Activated CD8-positive, alpha-beta memory T cell treated with anti-CD3 and anti-CD28 coated beads for 48 hours (primary cell): ENCODE data around the gene IFI30.

Experiments used
- DNase-seq, 3 experiments: peaks; one replicate each; pipeline ENCODE4 v3.0.0-alpha.2; 2020; ENCODE audit warnings: low read depth in 2 of 3, low spot score in 2 of 3

IFI30 gene

GRCh38 chr19:18170714-18171255, 2.8 kb upstream of the IFI30 start:
- no peak for DNase-seq

- no peak for DNase-seq
Measured at GRCh38 chr19:18171605-18172327, 1.8 kb upstream of the IFI30 start.

DNA sequence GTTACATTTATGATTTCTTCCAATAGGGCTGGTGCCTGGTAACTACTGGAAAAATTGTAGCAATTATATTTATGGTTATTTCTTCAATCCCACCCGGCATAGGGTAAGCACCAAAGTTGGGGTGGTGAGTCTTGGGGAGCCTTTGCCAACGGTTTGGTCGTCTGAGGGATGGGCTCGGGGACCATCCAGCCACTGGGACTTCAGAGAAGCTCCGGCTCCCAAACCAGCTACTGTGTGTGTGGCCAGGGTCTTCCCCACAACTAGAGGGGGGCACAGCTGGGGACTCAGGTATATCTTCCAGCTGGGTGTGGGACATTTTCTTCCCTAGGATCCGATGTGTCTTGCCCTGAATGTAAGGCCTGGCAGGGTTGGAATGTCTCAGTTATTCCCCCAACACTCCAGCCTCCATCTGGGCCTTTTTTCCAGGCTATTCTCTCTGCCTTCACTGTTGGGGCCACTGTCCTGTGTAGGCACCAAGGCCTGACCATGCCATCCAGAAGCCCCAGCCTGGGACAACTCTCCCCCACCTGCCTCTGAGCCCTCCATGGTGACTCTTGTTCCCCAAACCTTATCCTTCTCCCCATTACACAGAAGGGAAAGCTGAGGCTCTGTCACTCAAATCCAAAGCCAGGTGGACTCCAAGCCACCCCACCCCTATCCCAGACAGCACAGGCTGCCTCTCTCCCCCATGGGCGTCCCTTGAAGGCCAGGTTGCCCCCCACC, 1.1 kb upstream of the IFI30 start:
- no peak for DNase-seq

DNA sequence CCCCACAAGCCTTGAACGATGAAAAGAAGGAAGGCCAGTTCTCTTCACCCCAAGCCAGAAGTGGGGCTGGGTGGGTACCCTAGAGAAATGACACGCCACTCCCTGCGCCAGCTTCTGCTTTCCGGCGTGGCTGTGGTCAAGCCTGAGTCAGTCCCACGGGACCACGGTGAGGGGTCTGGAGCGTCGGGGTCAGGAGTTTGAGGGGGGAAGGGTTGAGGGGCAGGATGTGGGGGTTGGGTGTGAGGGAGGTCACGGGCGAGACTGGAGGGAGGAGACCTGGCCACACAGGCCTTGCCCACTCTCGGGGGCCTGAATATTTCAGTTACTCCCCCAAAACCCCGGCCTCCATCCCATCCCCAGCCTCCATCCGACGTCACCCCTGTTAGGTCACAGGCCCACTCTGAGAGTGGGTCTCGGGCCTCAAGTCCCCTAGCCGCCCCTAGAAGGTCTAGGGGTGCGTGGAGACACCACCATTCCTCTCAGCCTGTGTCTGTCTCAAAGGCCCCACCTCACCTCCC, 500 bp upstream of the IFI30 start:
- no peak for DNase-seq

GRCh38 chr19:18174983-18175382, 1.4 kb downstream of the IFI30 start:
- DNase-seq = no peak

GRCh38 chr19:18176367-18177310, 3.0 kb downstream of the IFI30 start:
- DNase-seq = no peak

GRCh38 chr19:18179957-18180356, 6.3 kb downstream of the IFI30 start:
- no peak for DNase-seq

- DNase-seq = no peak
Measured at GRCh38 chr19:18183529-18183928, 9.9 kb downstream of the IFI30 start.

GRCh38 chr19:18185538-18185937, 11.9 kb downstream of the IFI30 start:
- DNase-seq = no peak

GRCh38 chr19:18190278-18190677, 16.7 kb downstream of the IFI30 start:
- no peak for DNase-seq

GRCh38 chr19:18191640-18192062, 18.0 kb downstream of the IFI30 start:
- no peak for DNase-seq

GRCh38 chr19:18192673-18193387, 19.2 kb downstream of the IFI30 start, which contains the start of gene MPV17L2:
Gene MPV17L2 (plus strand): TSS chr19:18193218. CDS start chr19:18193282, 64 bp downstream.
- peak; percentile 86 to 97 (median 91) for DNase-seq

DNA sequence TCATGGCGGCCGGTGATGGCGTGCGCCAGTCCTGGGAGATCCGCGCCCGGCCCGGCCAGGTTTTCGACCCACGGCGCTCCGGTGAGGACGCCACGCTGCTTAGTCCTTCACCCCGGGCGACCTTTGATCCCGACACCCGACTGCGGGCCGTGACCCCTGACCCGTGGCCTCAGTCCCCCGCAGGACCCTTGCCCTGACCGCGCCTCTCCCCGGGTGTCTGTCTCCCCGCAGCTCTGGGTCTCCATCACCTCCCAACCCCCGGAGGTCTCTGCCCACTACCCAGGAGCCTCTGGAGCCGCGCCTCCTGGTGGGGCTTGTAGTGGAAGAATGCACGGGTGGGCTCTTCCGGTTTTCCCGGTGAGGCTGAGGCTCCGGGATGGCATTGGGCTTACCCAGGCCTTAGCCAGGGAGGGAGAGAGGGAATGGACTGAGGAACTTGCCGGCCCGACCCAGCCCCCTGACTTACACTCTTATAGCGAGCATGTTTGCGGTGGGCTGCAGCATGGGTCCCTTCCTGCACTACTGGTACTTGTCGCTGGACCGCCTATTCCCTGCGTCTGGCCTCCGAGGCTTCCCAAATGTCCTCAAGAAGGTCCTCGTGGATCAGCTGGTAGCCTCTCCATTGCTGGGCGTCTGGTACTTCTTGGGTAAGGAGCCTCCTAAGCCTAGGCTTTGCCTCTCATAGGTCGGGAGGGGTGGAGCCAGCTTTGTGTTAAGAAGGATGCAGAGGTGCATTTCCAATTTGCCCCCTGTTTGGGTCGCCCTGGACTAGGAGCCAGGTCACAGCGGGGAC, 20.0 kb downstream of the IFI30 start:
- no peak for DNase-seq

GRCh38 chr19:18194181-18194530, 20.5 kb downstream of the IFI30 start:
- no peak for DNase-seq

- no peak for DNase-seq
Measured at GRCh38 chr19:18194554-18195238, 21.1 kb downstream of the IFI30 start.

- DNase-seq = no peak
Measured at GRCh38 chr19:18196511-18196845, 22.9 kb downstream of the IFI30 start.

DNA sequence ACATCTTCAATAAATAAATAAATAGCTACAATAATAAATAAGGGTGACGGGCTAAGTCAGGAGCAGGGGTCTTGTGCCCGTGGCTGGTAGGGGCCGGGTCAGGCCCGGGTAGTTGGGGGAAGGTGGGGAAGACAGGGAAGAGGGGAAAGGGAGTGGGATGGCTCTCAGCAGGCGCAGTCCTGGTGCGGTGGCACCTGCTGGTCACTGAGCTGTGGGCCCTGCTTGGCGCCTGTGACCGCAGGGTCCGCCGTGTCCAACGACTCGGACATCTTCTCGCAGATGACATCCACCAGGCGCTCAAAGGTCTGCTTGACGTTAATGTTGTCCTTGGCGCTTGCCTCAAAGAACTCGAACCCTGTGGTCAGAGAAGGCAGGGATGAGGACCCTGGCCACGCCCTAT, 23.7 kb downstream of the IFI30 start:
- DNase-seq = no peak

GRCh38 chr19:18197941-18198340, 24.3 kb downstream of the IFI30 start:
- no peak for DNase-seq

- DNase-seq = no peak
Measured at GRCh38 chr19:18198374-18198773, 24.8 kb downstream of the IFI30 start.
